ENCODE measurements around the gene DPF1.

The DPF1 gene

DNA sequence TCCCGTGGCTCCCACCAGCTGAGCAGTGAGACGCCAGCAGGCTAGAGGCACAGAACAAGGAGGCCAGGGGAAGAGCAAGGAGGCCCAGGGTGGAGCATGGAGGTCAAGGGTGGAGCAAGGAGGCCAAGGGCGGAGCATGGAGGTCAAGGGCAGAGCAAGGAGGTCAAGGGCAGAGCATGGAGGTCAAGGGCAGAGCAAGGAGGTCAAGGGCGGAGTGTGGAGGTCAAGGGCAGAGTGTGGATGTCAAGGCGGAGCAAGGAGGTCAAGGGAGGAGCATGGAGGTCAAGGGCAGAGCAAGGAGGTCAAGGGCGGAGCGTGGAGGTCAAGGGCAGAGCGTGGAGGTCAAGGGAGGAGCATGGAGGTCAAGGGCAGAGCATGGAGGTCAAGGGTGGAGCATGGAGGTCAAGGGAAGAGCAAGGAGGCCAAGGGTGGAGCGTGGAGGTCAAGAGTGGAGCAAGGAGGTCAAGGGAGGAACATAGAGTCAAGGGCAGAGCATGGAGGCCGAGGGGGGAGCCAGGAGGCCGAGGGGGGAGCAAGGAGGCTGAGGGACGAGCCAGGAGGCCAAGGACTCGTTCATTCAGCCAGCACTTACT, 27.7 kb downstream of the DPF1 start:
- DNase-seq, result no peak

DNA sequence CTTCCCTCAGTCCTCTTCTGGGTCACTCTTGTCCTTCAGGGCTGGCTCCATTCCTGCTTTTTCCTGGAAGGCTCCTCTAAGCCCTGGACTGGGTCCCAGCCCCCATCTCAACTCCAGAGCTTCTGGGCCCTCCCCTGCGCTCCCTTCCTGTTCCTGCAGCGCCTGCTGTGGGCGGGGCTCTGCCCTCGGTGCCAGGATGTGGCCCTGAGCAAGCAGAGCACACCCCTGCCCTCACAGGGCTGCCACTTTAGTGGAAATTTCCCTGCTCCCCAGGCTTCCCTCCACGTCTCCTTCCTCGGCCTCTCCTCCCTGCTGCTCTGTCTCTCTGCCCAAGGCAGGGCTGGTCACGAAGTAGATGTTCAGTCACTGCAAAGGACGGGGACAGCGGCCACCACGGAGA, 28.8 kb downstream of the DPF1 start:
- DNase-seq, result no peak

DNA sequence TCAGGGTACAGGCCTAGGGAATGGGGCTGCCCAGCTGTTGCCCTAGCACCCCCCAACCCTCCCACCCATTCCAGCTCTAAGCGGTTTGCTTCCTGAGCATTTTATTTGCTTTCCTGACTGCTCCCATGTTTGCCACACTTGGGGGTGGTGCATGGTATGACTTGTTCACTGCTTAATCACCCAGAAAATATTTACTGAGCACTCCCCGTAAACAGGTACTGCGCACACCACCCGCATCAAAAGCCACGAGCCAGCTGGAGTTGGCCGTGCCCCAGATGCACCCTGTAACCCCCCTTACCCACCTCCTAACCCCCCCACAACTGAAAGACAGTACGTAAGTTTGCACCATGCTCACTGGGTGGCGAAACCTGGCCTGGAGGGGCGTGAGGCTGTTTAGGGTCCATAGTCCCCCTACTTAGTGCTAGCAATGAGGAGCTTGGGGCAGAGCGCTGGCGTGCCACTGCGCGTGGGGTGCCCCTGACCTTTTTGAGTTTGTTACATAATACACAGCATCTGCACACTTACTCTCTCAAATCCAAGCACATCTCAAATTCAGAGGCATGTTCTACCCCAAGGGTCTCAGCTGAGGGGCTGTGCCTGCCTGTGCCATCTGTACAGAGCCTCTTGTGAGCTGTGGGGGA, 29.8 kb downstream of the DPF1 start:
- no peak for DNase-seq

DNA sequence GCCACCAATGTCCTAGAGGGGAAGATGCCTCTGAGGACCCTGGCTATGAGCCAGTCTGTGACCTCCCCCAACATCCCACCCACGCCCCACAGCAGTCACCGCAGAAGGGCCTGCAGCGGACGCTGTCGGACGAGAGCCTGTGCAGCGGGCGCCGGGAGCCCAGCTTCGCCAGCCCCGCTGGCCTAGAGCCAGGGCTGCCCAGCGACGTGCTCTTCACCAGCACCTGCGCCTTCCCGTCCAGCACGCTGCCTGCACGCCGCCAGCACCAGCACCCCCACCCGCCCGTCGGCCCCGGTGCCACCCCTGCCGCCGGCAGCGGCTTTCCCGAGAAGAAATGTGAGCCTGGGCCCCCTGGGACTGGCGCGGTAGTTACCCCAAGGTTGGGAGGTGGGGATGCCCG, 30.6 kb downstream of the DPF1 start:
- DNase-seq, result no peak

DNA sequence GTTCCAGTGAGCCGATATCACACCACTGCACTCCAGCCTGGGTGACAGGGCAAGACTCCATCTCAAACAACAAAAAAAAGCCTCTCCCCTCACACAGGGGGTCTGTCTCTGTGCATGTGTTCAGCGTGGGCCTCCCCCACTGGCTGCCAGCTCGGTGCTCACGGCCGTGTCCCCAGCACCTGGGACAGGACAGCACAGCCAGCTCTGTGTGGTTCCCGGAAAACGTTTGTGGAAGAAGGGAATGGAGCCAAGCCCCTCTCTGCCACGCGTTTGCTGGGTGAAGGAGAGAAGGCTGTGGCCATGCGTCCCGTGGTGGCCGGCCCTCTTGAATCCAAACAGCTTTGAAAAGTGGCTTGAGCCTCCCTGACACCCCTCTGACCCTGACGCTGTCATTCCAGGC, 32.3 kb downstream of the DPF1 start:
- no peak for DNase-seq

DNA sequence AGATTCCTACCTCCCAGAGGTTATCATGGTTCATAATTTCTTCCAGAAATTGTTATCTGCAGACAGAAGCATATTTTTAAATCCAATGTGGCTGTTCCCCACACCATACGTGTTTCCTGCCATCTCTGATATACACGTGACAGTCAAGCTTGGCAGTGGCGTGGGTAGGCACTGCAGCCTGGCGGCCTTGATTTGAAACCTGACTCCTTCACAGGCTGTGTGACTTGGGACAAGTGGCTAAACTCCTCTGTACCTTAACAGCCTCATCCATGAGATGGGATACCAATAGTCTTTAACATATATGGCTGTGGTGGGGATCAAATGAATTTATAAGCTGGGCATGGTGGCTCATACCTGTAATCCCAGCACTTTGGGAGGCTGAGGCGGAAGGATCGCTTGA, 33.2 kb downstream of the DPF1 start:
- DNase-seq, result no peak

DNA sequence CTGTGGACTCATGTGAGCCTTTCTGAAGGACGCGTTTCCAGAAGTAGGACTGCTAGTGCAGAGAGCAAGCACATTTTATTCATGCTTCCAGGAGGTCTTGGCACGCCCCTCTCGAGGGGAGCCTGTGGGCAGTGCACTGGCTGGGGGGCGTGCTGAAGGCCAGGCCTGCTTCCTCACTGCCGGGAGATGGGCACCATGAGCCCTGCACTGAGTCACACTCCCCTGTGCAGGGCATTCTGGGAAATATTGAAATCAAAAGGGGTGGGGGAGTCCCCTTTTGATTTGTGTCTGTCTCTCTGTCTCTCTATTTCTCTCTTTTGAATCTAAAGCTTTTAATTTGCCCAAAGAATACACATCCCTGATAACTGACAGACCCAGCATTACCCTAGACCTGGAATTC, 34.0 kb downstream of the DPF1 start:
- no peak for DNase-seq

DNA sequence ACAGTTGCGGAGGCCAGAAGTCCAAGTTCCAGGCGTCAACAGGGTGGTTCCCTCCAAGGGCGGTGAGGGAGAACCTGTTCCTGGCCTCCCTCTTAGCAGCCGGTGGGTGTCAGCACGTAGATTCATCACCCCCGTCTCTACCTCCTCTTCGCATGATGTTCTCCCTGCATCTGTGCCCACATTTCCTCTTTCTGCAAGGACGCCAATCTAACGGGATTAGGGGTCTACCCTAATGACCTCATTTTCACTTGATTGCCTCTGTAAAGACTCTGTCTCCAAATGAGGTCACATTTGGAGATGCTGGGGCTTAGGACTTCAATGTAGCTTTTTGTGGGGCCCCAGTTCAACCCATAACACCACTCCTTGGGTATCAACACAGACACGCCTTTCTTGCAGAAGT, 38.5 kb downstream of the DPF1 start:
- no peak for DNase-seq

DNA sequence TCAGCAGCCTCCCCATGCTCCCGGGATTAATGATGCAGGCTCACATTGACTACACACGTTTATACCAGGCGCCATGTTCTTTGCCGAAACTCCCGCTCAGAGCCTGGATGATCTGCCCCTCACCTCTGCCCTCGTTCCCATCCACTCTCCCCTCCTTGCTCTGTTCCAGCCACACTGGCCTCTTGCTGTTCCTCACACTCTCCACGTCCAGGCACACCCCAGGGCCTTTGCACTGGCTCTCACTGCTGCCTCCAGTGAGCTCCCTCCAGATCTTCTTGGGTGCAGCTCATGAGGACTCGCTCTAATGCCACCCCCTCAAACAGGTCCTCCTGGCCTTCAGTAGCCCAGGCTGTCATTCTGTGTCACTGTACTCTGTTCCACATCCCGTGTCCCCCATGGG, 39.2 kb downstream of the DPF1 start:
- no peak for DNase-seq

DNA sequence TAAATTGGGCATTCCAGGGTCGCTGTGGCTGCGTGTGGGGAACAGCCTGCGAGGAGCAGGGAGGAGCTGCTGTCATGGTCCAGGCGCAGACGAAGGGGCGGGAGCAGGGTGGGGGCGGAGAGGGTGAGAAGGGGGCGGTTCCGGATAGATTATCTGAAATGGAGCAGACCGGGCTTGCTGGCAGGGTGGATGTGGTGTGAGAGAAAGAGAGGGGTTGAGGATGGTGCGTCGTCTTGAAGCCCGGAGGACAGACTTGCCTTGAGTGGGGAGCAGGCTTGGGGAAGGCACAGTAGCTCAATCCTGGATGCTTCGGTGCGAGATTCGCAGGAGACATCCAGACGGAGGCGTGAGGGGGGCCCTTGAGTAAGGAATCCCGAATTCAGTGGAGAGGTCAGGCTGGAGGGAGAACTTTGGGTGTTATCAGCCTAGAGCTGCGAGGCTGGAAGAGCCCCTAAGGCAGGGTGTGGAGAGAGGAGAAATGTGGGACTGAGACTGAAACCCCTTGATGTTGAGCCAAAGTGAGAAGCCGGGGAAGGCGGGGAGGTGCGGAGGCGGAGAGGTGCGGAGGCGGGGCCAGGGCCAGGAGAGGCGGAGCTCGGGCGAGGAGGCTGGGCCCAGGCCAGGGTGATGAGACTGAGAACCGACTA, 40.6 kb downstream of the DPF1 start:
- no peak for DNase-seq

DNA sequence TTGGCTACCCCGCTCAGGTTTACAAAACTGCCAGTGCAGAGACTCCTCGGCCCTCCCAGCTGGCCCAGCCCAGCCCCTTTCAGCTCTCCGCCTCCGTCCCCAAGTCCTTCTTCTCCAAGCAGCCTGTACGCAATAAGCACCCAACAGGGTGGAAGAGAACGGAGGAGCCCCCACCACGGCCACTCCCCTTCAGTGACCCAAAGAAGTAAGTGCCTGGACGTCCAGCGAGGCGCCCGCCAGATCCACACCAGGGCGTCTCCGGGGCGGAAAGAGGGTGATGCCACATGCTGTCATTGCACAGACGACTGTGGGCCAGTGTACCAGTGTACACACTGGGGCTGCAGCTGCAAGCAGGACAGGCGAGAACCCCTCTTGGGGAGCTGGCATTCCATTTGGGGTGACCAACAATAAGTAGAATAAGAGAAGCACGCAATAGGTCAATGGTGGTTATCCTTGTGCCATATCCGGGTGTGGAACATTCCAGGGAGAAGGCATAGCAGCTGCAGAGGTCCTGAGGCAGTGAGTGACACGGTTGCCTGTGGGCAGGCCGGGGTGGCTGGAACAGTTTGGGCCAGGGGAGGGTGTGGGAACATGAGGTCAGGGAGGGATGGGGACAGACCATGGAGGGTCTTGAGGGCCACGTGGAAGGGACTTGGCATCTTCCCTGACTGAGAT, 41.3 kb downstream of the DPF1 start:
- no peak for DNase-seq

DNA sequence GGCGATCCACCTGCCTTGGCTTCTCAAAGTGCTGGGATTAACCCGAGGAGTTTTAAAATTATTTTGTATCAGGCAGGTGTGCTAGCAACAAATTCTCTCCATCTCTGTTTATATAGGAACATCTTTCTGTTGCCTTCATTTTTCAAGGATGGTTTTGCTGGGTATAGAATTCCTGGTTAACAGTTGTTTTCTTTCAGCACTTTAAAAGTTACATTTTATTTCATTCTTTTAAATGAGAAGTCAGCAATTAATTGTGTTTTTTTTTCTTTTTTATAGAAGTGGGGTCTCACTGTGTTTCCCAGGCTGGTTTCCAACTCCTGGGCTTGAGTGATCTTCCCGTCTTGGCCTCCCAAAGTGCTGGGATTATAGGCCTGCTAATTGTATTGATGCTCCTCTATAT, 44.0 kb downstream of the DPF1 start:
- DNase-seq, result no peak

DNA sequence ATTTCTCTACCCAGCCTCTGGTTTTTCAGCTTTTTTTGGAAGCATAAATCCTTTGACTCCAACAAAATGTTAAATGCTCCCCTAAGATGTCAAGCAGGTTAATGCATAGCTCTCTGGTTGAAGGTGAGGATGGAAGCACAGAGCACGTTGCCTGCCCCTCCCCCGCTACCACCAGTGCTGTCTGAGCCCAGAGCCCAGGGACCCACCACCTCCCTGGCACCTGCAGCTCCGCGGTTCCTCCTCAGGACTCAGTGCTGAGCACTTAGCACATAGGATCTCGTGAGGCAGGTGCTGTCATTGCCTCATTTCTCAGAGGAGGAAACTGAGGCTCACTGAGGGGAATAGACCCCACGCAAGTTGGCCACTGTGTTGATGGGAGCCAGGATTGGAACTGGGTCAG, 48.6 kb downstream of the DPF1 start:
- no peak for DNase-seq

DNA sequence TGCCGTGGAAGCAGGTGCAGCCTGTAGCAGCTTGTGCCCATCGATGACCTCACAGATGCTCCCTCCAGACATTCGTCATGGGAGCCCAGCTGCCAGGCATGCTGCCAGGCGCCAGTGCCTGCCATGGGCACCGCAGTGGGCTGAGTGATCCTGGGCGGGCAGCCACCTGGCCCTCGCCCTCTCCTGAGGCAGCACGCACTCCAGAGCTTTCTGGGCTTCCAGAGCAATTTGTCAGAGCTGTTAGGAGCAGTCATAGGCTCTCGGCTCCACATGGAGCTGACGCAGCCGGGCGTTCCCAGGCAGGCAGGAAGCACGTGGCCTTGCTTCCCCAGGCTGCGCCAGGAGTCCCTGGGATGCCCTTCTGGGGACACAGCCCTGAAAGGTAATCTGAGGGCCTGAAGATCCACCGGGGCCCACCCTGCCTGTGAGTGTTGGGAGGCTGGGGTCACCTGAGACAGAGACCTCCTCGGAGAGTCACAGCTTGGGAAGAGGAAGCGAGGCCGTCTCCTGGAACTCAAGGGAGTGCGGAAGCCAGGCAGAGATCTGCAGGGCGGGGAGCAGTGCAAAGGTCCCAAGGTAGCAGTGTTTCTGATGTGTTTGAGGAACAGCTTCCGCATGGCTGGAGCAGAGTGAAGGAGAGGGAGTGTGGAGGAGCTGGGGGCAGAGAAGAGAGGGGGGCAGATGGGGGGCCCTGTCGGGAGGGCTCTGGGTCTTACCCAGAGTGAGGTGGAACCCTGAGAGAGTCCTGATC, 50.6 kb downstream of the DPF1 start:
- DNase-seq, result no peak

DNA sequence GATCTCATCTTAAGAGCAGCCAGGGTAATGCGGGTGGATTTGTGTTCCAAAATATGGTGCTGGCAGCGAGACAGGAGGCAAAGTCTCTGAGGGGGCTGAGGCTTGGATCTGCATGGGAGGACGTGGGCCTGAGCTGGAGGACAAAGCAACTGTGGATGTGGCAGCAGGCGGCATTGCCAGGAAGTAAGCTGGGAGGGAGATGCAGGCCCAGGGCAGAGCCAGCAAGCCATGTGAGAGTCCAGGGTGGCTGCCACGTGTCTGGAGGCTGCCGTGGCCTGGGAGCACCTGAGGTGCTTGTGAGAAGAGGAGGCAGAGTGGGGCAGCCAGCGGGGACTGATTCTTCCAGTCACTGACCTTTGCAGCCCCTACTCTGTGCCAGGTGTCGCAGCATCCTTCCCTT, 52.0 kb downstream of the DPF1 start:
- no peak for DNase-seq

DNA sequence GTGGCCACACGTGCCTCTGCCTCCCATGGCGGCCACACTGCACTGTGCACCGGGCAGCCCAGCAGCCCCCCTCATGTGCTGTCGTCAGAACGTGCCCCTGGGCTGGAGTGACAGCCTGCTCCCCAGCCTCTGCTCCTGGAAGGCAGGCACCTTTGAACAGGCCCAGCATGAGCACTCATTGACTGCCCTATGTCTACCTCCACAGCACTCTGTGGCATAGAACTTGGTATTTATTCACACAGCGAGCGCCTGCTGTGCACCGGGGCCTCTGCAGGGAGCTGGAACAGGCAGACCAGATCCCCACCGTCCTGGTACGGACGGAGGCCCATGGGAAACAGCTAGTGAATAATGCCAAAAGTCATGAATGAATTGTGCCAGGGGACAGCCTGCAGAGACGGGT, 53.7 kb downstream of the DPF1 start:
- DNase-seq, result no peak

DNA sequence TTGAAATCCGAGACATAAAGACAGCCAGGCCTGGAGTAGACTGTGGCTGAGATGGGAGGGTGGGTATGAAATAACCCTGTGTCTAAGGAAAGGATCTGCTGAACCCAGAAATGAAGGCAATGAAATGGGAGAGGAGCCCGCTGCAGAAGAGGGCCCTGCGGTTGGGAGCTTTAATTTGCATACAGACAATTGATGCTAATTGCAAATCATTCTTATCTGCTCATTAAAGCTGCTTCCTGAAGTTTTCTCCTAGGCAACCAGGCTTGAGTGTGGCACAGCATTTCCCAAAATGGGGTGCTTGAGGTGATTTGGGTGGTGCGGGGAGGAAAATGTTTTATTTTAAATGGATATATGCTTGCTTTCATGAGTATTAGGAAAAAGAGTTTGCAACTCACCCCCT, 55.4 kb downstream of the DPF1 start:
- no peak for DNase-seq

DNA sequence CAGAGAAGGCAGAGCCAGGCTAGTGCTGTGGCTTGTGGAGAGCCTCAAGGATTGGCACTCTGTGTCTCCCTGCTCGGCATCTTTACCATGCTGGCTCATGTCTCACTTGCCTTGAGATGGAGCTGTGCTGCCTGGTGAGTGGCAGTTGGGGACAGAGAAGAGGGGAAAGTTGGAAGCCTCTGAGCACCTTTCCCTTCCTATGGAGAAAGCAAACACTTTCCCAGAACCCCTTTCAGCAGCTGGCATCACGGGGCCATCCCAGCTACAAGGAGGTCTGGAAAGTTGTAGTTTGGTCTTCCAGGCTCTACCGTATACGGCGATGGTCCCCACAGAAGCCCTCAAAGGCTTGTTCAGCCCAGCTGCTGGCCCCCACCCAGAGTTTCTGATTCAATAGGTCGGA, 58.7 kb downstream of the DPF1 start:
- DNase-seq, result no peak

DNA sequence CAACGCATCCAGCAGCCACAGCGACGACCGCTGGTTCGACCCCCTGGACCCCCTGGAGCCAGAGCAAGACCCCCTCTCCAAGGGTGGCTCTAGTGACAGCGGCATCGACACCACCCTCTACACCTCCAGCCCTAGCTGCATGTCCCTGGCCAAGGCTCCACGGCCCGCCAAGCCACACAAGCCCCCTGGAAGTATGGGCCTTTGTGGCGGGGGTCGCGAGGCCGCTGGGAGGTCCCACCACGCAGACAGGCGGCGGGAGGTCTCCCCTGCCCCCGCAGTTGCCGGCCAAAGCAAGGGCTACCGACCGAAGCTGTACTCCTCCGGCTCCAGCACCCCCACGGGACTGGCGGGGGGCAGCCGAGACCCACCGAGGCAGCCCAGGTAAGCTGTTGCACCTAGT, 59.5 kb downstream of the DPF1 start:
- DNase-seq, result no peak

DNA sequence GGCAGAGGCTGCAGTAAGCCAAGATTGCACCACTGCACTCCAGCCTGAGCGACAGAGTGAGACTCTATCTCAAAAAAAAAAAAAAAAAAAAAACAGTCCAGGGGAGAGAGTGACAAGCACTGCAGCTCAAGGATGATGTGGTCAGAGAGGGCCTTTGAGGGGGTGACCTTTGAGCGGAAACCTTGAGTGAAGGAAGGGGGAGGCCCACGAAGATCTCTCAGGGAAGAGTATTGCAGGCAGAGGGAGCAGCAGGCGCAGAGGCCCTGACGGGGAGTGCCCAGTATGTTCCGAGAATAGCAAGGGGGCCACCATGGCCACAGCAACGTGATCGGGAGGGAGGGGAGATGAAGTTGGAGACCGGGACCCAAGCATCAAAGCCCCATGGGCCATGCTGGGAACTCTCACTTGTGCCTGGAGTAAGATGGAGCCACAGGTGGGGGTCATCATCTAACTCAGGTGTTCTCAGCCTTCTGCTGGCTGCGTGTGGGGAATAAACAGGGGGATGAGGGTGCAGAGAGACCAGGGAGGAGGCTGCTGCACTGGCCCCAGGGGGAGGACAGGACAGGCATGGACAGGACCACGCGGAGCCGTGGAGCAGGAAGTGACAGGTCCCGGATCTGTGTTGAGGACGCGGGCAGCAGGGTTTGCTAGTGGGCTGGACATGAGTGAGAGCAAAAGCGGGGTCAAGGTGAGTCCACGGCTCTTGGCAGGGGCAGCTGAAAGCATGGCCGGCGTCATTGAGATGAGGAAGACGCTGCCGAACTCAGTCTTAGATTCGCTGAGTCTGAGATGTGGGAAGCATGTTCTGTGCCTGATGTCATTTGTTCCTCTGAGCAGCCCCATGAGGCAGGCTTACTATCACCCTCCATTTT, 60.4 kb downstream of the DPF1 start:
- no peak for DNase-seq

DNA sequence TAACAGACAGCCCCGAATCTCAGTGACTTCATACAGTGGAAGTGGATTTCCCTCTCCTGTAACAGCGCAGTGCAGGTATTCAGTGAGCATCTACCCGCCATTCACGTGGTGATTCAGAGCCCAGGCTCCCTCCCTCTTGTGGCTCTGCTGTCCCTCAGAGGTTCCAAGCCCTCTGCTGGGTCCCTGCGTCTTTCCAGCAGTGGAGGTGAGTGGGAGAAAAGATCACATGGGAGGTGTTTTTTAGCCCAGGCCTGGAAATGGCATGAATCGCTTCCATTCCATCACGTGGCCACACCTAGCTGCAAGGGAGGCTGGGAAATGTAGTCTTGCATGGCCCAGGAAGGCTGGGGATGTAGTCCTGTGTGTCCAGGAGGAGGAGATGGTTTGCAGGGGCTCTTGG, 61.4 kb downstream of the DPF1 start:
- DNase-seq, result no peak

DNA sequence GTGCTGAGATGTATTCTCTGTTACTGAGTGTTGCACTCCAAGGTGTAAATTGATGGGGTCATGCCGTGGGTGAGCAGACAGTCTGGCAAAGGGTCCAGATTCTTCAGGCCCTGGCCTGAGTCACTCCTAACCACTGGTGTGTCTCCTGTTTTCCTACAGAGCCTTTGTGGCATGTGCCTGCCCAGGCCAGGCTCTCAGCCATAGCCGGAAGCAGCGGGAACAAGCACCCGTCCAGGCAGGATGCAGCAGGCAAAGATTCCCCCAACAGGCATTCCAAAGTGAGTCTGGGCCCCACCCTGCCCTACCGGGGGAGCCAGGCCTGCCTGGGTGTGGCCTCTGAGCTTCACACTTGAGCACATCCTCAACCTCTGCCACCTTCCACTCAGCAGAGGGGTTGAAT, 61.9 kb downstream of the DPF1 start:
- no peak for DNase-seq

Data from CD4-positive, alpha-beta T cell treated with Interferon alpha-2 for 1 hour (primary cell).